Measurements from ENCODE around the gene MYCT1.
"Not testable (repeated sequence)": the region's sequence is repeated elsewhere in the genome, so short reads cannot be mapped to it uniquely, and the experiment has no call there.

Gene MYCT1, protein sequence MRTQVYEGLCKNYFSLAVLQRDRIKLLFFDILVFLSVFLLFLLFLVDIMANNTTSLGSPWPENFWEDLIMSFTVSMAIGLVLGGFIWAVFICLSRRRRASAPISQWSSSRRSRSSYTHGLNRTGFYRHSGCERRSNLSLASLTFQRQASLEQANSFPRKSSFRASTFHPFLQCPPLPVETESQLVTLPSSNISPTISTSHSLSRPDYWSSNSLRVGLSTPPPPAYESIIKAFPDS

DNA sequence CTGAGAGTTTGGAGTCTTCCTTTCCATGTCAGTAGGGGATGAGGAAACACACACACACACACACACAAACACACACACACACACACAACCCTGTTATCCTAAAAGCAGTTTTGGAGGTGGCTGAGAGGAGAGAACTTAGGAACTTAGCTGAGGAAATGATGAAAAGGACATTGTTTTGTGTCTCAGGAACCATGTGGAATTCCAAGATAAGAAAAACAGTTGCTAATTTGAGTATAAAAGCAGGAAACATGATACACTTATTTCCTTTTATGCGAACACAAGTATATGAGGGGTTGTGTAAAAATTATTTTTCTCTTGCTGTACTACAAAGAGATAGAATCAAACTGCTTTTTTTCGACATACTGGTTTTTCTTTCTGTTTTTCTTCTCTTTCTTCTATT lies at the start of gene MYCT1:
TSS of gene MYCT1 (plus strand) at position 264 of the 400 bp plus-strand sequence. CDS start at position 270, 6 bp downstream.
- no peak for DNase-seq

DNA sequence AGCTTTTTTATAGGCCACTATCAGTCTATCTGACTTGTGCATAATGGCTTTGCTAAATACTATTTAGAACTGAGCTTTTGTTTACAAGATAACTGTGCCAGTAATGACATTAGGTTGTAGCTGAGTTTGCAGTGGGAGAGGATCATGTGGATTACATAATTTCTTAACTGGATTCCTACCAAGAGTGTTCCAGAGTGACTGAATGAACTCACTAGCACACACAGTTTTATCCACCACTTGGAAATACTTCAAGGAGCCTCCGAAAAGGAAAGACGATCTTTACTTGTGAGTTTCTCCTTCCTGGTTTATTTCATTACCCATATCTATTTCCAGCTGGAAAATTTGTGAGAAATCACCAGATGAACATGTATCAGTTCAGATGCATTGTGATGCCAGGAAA lies 49.6 kb upstream of the MYCT1 start:
- DNase-seq: no peak

DNA sequence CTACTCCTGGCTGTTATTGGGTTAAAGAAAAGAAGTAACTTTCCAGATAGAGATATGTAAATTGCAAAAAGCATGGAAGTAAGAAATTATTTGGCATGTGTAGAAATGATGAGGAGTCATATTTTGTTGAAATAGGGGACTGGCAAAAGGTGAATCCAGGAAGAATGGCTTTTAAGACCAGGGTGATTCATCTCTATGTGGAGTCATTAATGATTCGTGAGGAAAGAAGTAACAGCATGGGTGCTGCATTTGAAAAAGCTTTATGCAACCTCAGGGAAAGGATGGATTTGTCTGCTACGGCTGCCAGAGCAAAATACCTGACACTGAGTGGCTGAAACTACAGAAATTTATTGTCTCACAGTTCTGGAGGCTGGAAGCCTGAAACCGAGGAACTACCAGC lies 45.7 kb upstream of the MYCT1 start:
- no peak for DNase-seq

DNA sequence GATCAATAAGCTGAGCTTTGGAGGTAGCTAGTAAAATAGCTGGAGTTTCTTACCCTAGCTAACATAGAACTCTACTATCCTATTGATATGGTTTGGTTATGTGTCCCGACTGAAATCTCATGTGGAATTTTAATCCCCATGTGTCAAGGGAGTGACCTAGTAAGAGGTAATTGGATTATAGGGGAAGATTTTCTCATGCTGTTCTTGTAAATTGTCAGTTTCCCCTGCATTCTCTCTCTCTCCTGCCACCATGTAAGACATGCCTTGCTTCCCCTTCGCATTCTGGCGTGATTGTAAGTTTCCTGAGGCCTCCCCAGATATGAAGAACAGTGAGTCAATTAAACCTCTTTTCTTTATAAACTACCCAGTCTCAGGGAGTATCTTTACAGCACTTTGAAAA lies 35.9 kb upstream of the MYCT1 start:
- no peak for DNase-seq

DNA sequence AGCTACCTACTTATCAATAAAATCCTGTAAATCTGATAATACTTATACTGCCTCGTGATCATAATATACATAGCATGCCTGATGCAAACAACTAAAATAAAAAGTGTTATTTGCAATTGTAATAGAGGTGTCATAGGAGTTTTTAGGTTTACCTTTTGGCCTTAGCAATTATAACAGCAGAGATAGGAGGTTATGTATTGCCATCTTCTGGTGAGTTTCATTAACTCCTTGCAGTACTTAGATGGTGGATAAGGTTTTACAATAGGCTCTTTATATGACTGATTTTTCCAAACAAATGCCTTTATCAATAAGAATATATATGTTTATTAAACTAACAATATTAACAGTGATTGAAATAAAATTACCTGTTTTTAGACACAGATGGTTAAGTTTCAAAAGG lies 27.8 kb upstream of the MYCT1 start:
- DNase-seq: no peak

DNA sequence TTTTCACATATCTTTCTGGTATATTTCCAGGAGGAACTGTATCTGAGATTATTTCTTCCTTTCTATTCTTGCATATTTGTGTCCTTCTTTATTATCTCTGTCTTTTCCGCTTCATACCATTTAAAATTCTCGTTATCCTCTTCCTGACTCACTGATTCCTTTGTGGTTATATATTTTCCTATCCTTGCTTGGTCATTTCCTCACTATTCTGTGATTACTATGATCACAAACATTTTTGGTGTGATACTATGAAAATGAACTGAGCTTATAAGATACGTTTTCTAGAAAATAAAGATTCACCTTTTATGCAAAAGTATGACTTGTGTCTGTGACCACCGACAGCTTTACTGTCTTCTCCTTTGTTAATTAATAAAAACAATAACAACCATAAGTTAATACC lies 26.5 kb upstream of the MYCT1 start:
- no peak for DNase-seq

DNA sequence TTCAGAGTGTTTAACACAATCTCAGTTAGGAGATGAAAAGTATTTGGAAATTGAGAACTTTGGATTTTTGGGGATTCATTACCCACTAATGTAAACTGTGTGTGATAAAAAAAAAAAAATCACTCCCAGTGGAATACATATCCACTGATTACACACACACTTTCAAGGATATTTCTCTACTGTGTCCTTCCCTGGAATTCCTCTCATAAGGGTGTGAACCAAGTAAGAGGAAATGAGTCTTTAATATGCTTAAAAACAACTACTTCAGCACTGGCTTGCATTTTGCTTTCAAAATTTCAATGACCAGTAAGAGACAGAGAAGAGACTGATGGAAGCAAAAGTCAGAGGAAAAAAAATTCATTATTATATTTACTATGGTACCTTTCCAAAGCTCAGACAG lies 24.5 kb upstream of the MYCT1 start:
- DNase-seq: no peak

DNA sequence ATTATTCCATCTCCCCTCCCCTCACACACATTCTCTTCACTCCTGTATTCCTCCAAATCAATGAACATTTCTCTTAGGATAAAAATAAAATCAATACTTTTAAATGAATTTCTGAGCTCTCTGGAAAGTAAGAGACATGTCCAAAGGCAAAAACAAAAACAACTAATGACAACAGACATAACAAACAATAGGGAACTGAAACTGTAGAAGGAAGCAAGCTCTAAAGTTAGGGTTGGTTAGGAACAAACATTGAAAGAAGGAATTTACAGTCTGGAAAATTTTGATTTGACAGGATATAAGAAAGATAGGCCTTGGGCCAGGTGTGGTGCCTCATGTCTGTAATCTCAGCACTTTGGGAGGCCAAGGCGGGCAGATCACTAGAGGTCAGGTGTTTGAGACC lies 17.5 kb upstream of the MYCT1 start:
- DNase-seq: no peak

DNA sequence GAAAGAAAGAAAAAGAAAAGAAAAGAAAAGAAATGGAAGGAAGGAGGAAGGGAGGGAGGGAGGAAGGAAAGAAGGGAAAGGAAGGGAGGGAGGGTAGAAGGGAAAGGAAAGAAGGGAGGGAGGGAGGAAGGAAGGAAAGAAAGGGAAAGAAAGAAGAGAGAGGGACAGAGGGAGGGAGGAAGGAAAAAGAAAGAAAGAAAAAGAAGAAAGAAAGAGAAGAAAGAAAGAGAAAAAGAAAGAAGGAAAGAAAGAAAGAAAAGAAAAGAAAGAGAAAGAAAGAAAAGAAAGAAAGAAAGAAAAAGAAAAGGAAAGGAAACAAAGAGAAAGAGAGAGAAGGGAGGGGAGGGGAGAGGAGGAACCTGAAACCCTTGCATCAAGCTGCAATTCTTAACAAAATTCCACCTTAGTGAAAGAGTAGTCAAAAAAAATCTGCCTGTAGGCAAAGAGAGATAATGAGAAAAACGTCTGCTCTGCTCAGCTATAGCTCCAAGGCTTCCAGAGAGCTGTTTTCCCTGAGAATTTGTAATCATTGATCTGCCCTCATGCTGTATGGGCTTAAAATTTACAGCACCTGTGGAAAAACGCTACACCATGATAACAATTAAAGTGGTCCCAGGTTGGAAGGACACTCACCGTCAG lies 16.7 kb upstream of the MYCT1 start:
- no peak for DNase-seq

DNA sequence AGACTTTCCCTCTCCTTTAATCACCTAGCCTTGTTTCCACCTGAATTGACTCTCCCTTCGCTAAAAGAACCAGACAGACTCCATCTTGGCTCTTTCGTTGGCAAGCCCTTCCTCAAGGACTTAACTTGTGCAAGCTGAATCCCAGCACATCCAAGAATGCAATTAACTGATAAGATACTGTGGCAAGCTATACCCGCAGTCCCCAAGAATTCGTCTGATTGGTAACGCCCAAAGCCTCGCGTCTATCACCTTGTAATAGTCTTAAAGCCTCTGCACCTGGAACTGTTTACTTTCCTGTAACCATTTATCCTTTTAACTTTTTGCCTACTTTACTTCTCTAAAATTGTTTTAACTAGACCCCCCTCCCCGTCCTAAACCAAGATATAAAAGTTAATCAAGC lies 15.6 kb upstream of the MYCT1 start:
- DNase-seq: no peak

DNA sequence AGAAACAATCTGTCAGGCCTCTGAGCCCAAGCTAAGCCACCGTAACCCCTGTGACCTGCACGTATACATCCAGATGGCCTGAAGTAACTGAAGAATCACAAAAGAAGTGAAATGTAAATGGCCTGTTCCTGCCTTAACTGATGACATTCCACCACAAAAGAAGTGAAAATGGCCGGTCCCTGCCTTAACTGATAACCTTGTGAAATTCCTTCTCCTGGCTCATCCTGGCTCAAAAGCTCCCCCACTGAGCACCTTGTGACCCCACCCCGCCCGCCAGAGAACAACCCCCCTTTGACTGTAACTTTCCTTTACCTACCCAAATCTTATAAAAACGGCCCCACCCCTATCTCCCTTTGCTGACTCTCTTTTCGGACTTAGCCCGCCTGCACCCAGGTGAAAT lies 14.8 kb upstream of the MYCT1 start:
- not testable (repeated sequence) for DNase-seq

DNA sequence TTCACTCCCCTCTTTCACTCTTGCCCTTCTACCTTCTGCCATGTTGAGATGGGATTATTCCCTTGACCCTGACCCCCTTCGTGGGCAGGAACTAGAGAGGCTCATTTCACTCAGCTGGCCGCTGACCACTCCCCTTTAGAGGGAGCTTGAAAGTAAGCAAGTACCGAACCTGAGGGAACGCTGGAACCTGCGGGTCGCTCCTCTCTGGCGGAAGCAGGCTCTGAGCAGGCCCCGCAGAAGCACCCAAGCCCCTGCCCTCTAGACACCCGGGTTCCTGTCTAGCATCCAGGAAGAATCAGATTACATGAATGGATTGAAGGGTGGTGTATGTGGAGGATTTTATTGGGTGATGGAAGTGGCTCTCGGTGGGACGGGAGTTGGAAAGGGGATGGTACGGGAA lies 11.9 kb upstream of the MYCT1 start:
- no peak for DNase-seq

DNA sequence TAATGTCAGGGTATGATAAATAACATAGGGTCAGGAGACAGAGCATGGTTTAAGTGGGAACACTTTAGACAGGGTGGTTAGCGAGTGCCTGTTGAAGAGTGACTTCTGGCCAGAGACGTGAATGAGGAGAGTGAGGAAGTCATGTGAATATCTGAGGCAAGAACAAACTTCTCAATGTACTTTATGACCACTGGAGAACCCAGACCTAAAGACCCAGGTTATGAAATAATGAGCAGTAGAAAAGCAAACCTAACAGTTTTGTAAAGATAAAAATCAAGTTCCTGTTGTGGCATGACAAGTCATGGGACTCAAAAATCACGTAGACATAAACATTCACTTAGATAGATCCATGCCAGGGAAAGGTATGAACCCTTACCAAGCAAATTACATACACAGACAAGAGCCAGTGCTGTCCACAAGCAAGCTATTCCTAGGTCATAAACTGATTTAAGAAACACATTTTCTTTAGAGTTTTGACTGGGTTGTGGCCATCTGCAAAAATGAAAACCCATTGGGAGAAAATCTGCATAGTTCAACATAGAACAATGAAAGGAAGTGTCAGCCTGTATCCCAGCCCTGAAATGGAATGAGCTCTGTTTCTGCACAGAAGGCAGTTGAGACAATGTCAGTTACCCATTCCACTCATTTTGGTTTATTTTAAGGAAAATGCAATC lies 2.2 kb upstream of the MYCT1 start:
- DNase-seq: no peak

DNA sequence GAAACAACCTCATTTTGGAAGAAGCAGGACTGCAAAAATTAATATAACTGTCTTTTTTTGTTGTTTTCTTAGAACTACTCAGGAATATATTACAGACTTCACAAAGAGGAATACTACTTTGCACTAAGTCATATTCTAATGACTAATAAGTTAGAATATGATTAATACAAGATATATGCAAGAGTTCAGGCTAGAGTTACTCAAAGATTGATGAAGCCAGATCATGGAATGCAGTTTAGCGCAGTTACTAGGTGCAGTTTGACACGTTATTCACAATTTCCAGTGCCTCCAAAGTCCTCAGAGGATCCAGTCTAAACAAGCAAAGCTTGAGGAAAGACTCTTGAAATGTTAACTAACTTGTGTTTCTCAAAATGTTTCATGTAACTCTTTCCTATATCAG lies 1.2 kb upstream of the MYCT1 start:
- no peak for DNase-seq

DNA sequence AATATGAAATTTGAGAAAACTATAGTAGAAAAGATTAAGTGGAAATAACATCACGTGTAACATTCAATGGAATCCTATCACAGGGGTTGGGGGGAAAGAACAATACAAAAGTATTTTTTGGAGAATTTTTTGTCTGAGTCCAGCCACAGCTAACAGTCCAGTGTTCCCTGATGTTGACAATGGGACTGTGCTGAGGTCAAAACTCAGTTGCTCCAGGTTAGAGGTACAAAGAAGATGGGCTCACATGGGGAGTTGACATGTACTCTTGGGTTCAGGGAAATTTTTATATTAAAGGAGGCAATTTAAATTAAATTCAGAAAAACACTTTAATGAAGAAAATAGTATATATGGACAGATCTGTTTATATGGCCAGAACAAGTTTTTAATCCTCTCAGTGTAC lies 995 bp downstream of the MYCT1 start:
- DNase-seq: no peak

DNA sequence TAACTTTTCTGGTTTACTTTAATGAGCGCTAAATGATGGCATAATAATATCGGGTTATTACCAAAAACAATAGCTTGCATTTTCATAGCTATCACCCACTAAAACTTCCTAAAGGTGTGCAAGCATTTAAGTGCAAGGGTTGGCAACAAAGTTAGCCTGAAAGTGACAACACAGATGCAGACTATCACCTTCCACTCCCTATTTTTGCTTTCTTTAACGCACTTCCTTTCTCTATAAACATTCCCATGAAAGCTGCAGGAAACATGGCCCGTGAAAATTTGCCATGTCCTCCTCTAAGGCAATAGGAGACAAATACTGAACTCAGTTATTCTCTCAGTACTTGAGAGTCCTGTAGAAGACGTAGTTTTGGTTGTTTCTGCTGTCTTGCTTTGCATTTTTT lies 2.7 kb downstream of the MYCT1 start:
- DNase-seq: no peak

DNA sequence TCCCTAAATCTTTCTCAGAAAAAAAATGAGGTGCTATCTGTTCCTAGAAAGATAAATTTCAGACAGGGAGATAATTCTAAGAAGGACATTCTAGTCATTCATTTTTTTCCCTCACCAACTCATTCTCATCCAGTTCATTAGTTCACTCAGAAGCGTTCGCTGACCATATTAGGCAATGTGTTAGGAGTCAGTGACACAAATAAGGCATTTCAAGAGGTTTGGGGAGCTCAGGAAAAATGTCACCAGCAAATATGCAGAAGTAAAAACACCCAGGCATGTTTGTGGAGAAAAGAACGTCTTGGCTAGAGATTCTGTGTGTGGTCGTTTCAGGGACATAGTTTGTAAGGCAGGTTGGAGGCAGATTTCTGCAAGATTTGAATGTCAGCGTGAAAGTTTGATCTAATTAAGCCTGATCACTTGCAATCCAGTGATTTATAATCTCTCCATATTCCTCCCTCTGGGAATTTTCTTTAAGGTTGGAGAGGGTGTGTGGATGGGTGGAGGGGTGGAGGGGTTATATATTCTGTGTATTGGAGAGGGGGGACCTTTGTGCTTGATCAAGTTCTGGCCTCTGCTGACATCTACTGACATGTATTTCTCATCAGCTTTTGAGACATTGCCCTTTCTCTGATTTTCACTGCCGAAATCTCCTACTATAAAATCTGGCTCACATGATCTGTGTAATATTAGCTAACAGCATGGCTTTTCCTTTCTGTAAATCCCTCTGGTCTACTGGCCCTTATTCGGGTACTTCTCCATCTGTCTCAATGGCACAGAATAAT lies 3.6 kb downstream of the MYCT1 start:
- DNase-seq: no peak

DNA sequence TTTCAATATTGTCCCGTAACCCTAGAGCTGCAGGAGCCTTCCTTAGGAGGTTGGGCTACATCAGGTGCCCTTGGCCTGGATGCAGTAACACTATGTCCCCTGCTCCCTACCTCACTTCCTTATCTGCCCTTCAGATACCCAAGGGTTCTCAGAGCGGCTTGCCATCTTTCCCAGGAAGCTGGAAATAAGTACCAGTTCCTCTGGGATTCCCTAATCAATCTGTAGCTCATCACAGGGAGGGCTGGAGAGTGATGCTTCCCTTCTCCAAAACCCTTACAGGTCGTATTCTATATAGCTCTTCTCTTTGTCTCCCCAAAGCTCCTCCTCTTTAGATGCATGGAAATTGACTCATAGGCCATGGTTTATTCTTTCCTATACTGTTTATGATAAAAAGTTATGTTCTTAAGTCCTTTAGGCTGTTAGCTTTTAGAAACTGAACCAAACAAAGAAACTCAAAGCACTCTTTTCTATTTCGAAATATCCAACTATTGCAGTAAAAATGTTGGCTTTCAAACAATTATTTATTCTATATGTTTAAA lies 4.2 kb downstream of the MYCT1 start:
- no peak for DNase-seq

DNA sequence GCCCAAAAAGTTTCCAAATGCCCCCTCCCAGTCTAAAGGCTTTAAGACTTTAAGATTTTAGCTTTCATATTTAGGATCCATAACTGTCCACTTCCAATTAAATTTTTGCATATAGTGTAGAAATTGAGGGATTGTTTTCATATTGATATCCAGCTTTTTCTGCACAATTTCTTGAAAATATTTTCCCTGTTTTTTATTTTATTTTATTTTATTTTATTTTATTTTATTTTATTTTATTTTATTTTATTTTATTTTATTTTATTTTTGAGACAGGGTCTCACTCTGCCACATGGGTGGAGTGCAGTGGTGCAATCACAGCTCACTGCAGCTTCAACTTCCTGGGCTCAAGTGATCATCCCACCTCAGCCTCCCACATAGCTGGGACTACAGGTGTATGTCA lies 6.1 kb downstream of the MYCT1 start:
- not testable (repeated sequence) for DNase-seq

DNA sequence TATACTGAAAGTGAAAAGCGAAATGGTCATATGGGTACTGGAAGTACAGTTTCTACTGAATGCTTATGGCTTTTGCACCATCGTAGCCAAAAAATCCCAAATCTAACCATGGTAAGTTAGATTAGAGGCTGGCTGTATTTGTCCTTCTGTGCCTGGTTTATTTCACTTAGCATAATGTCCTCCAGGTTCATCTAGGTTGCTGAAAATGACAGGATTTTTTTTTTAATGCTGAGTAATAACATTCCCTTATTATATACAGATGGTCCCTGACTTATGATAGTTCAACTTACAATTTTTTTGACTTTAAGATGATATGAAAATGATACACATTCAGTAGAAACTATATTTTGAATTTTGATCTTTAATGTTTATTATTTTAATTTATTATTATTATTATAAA lies 7.6 kb downstream of the MYCT1 start:
- DNase-seq: no peak

DNA sequence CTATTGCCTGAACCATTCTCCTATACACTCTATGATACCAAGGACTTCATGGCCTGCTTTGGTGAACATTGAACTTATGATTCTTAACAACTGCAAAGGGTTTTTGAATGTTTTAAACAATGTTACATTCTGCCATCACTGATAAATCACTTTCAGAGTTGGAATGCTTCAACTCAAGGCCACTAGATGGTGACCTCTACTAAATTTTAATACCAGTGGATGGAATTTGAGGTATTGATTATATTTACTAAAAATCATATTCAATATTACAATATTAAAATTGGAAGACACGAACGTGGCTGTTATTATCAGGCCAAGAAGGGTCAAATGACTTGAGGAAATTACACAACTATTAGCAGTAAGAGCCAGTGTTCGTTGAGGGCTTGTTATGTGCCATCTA lies 18.6 kb downstream of the MYCT1 start:
- DNase-seq: no peak

DNA sequence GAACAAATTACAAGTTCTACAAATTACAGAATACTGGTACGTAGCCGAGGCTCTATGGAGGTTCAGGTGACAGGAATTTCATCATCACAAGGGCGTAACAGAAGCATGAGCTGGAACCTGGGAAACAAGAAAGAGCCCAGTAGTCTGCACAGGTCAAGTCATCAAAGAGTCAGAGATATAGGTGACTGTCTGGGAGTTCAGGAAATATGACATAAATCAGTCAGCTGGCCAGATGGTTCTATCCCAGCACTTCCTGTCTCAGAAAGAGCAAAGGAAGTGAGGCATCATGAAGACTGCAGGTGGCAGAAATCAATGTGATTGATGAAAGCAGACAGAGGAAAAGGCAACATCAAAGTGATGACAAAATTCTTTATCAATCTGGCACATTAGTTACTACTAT lies 23.3 kb downstream of the MYCT1 start:
- no peak for DNase-seq

DNA sequence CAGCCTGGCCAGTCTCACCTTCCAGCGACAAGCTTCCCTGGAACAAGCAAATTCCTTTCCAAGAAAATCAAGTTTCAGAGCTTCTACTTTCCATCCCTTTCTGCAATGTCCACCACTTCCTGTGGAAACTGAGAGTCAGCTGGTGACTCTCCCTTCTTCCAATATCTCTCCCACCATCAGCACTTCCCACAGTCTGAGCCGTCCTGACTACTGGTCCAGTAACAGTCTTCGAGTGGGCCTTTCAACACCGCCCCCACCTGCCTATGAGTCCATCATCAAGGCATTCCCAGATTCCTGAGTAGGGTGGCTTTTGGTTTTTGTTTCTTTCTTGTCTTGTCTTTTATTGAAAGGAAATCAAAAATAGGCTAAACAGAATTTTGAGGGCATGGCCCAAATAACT lies 24.3 kb downstream of the MYCT1 start:
- no peak for DNase-seq

DNA sequence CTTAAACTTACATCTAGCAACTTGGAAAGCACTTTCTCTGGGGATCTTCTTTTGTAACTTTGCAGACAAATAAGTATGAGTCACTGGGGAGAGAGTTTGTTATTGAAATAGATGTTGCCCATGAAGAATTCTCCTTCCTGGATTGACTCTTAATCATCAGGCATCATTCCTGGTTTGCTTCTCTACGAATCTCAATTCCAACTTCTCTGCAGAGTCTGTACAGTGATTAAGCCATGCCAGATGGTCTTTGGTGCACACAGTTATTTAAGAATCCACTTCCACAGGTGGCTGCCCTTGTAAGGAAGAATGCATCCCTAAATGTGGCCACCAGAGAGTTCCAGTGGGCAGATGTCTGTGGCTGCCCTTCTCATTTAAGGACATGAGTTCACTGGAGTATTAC lies 25.7 kb downstream of the MYCT1 start:
- DNase-seq: peak; percentile 3
